ENCODE data around the gene OR10H4.
"Not testable (repeated sequence)": the region's sequence is repeated elsewhere in the genome, so short reads cannot be mapped to it uniquely, and the experiment has no call there.

OR10H4 gene

GRCh38 chr19:15954820-15955219 is 6.0 kb downstream of the OR10H4 start:
- no peak overlapping the region for H3K27ac ChIP-seq
- TF ChIP-seq CTCF (conservative IDR thresholded peaks at IDR 0.05), result no peak
- no peak for TF ChIP-seq ZFX (IDR thresholded peaks at IDR 0.05)

GRCh38 chr19:15962319-15962718 is 13.5 kb downstream of the OR10H4 start:
- no peak overlapping the region for H3K27ac ChIP-seq
- TF ChIP-seq CTCF (conservative IDR thresholded peaks at IDR 0.05) (no peak), ZFX (IDR thresholded peaks at IDR 0.05) (no peak)

GRCh38 chr19:15964231-15964630 is 15.4 kb downstream of the OR10H4 start:
- no peak overlapping the region for H3K27ac ChIP-seq
- TF ChIP-seq ZFX (IDR thresholded peaks at IDR 0.05) (no peak), CTCF (conservative IDR thresholded peaks at IDR 0.05) (no peak)

GRCh38 chr19:15971224-15971780 is 22.5 kb downstream of the OR10H4 start:
- peak; percentile 41 for TF ChIP-seq CTCF (conservative IDR thresholded peaks at IDR 0.05)
- TF ChIP-seq ZFX (IDR thresholded peaks at IDR 0.05), result no peak
- H3K27ac ChIP-seq, result no peak overlapping the region

GRCh38 chr19:15972043-15972442 is 23.2 kb downstream of the OR10H4 start:
- H3K27ac ChIP-seq, result not testable (repeated sequence)

- TF ChIP-seq ZFX (IDR thresholded peaks at IDR 0.05) (no peak), CTCF (conservative IDR thresholded peaks at IDR 0.05) (no peak)
- no peak overlapping the region for H3K27ac ChIP-seq
Measured at GRCh38 chr19:15974856-15975255, 26.0 kb downstream of the OR10H4 start.

GRCh38 chr19:15976836-15977689 is 28.3 kb downstream of the OR10H4 start:
- H3K27ac ChIP-seq, result no peak overlapping the region
- TF ChIP-seq CTCF (conservative IDR thresholded peaks at IDR 0.05) (no peak), ZFX (IDR thresholded peaks at IDR 0.05) (no peak)

All from C4-2B (cell line).